GM23338 (cell line): ENCODE results near the gene SLC37A1. TPM values are rescaled to one million over a fixed set of nuclear protein-coding genes. Genes with fewer than 3 reads are reported as not detected.

Source experiments
- ATAC-seq: fragments of 200-7000 bp; cut with Tn5 transposase; 3 replicates; pipeline ENCODE4 v1.9.1; 2020
- DNase-seq: peaks from one replicate; pipeline ENCODE4 v3.0.0-alpha.2; 2015; ENCODE audit warnings: low spot score
- H2AFZ ChIP-seq: fragments of 200-600 bp; sonication (generic); 2 replicates; pipeline ENCODE4 v1.8.0; 2016; ENCODE audit warnings: antibody characterized with exemption, mild to moderate bottlenecking, moderate library complexity
- H3F3A ChIP-seq: fragments of 200-600 bp; sonication (generic); replicated peaks from 2 replicates; pipeline ENCODE4 v1.8.0; 2017; ENCODE audit warnings: antibody characterized with exemption, mixed run types, low read depth
- H3K27ac ChIP-seq: fragments of 200-600 bp; sonication (generic); 2 replicates; pipeline ENCODE4 v1.6.1; 2016; ENCODE audit warnings: low read depth
- H3K27me3 ChIP-seq: fragments of 200-600 bp; sonication (generic); 2 replicates; pipeline ENCODE4 v1.8.0; 2016; ENCODE audit warnings: mild to moderate bottlenecking, mixed run types, moderate library complexity; ENCODE audit not compliant: insufficient read depth
- H3K36me3 ChIP-seq: fragments of 200-600 bp; sonication (generic); 2 replicates; pipeline ENCODE4 v1.8.0; 2016; ENCODE audit warnings: mild to moderate bottlenecking; ENCODE audit not compliant: insufficient read depth
- H3K4me1 ChIP-seq: fragments of 200-600 bp; sonication (generic); 2 replicates; pipeline ENCODE4 v1.8.0; 2016; ENCODE audit warnings: mild to moderate bottlenecking, moderate library complexity; ENCODE audit not compliant: insufficient read depth
- H3K4me2 ChIP-seq: fragments of 200-600 bp; sonication (generic); 2 replicates; pipeline ENCODE4 v1.7.1; 2017; ENCODE audit warnings: mixed run types
- H3K4me3 ChIP-seq: fragments of 200-600 bp; sonication (generic); 2 replicates; pipeline ENCODE4 v1.6.1; 2016; ENCODE audit warnings: mixed run types
- H3K79me2 ChIP-seq: fragments of 200-600 bp; sonication (generic); replicated peaks from 2 replicates; pipeline ENCODE4 v1.8.0; 2017; ENCODE audit warnings: mild to moderate bottlenecking; ENCODE audit not compliant: insufficient read depth
- H3K9me2 ChIP-seq: fragments of 200-600 bp; sonication (generic); 2 replicates; pipeline ENCODE4 v1.8.0; 2017; ENCODE audit not compliant: insufficient read depth
- H4K20me1 ChIP-seq: fragments of 200-600 bp; sonication (generic); replicated peaks from 2 replicates; pipeline ENCODE4 v1.8.0; 2017; ENCODE audit warnings: mild to moderate bottlenecking; ENCODE audit not compliant: insufficient read depth
- H3K27ac Mint-ChIP-seq: 2 replicates; pipeline ENCODE4 v1.8.0; 2020; ENCODE audit warnings: inconsistent platforms, mild to moderate bottlenecking, moderate library complexity, mixed read lengths
- H3K27me3 Mint-ChIP-seq: 3 replicates; pipeline ENCODE4 v1.8.0; 2022; ENCODE audit warnings: low read depth, mild to moderate bottlenecking, moderate library complexity, mixed read lengths, inconsistent platforms; ENCODE audit not compliant: insufficient read depth, poor library complexity
- H3K36me3 Mint-ChIP-seq: 3 replicates; pipeline ENCODE4 v1.8.0; 2021; ENCODE audit warnings: low read depth, mild to moderate bottlenecking, inconsistent platforms, moderate library complexity, mixed read lengths
- H3K4me1 Mint-ChIP-seq: 3 replicates; pipeline ENCODE4 v1.8.0; 2020; ENCODE audit warnings: mild to moderate bottlenecking, inconsistent platforms, mixed read lengths
- H3K4me3 Mint-ChIP-seq: 3 replicates; pipeline ENCODE4 v1.8.0; 2021; ENCODE audit warnings: moderate library complexity, mild to moderate bottlenecking, inconsistent platforms, mixed read lengths
- H3K9me3 Mint-ChIP-seq: 3 replicates; pipeline ENCODE4 v1.8.0; 2020; ENCODE audit warnings: moderate library complexity, mild to moderate bottlenecking, inconsistent platforms, mixed read lengths
- CREB1 ChIP-seq: fragments of 250-450 bp; sonication (Bioruptor Pico); IDR thresholded peaks from 2 replicates; pipeline ENCODE4 v1.5.0; 2020; ENCODE audit warnings: low read depth, mild to moderate bottlenecking, moderate library complexity
- CTCF ChIP-seq, 2 experiments: fragments of 200-600 bp in 1 of 2; sonication (generic) in 1 of 2; conservative IDR thresholded peaks; 2 replicates each; pipeline versions ENCODE4 v1.5.1 to v1.6.1; 2016 to 2017; ENCODE audit warnings: antibody characterized with exemption in 2 of 2, low read depth in 2 of 2, mild to moderate bottlenecking in 2 of 2, moderate library complexity in 1 of 2
- ETS1 ChIP-seq: IDR thresholded peaks from 2 replicates; pipeline ENCODE4 v1.6.1; 2016; ENCODE audit warnings: antibody characterized with exemption
- EZH2 ChIP-seq: fragments of 200-600 bp; sonication (generic); IDR thresholded peaks from one replicate; pipeline ENCODE4 v1.8.0; 2017; ENCODE audit warnings: antibody characterized with exemption, mild to moderate bottlenecking, low read depth; ENCODE audit not compliant: unreplicated experiment
- EZH2phosphoT487 ChIP-seq: fragments of 200-600 bp; sonication (generic); IDR thresholded peaks from one replicate; pipeline ENCODE4 v1.8.1; 2018; ENCODE audit warnings: antibody characterized with exemption; ENCODE audit not compliant: unreplicated experiment
- JUNB ChIP-seq: IDR thresholded peaks from one replicate; pipeline ENCODE4 v1.6.1; 2016; ENCODE audit warnings: antibody characterized with exemption; ENCODE audit not compliant: unreplicated experiment
- NANOG ChIP-seq: IDR thresholded peaks from 2 replicates; pipeline ENCODE4 v1.6.1; 2016; ENCODE audit warnings: antibody characterized with exemption, borderline replicate concordance
- POLR2AphosphoS5 ChIP-seq: IDR thresholded peaks from 2 replicates; pipeline ENCODE4 v1.6.1; 2016; ENCODE audit warnings: antibody characterized with exemption, low read depth
- STAT1 ChIP-seq: IDR thresholded peaks from one replicate; pipeline ENCODE4 v1.6.1; 2016; ENCODE audit warnings: antibody characterized with exemption; ENCODE audit not compliant: unreplicated experiment
- ZNF114 ChIP-seq: fragments of 250-450 bp; sonication (Bioruptor Pico); IDR thresholded peaks from 2 replicates; pipeline ENCODE4 v1.5.0; 2020; ENCODE audit warnings: mild to moderate bottlenecking, moderate library complexity
- ZNF331 ChIP-seq: fragments of 250-450 bp; sonication (Bioruptor Pico); IDR thresholded peaks from 2 replicates; pipeline ENCODE4 v1.5.0; 2020; ENCODE audit warnings: low read depth, mild to moderate bottlenecking, moderate library complexity
- polyA plus RNA-seq: library from polyadenylated mRNA; unstranded; fragments of >200 nt; fragmentation: Nextera tagmentation; extraction: Ambion mirVana; gene quantifications from 2 replicates; pipeline ENCODE4 v1.2.1, GENCODE V29; 2016
- total RNA-seq: library from RNA; depleted of rRNA; stranded (reverse); fragments of >200 nt; shearing (Covaris generic); gene quantifications from 2 replicates; pipeline ENCODE4 v1.2.3, GENCODE V29; 2014
- TF ChIP-seq, protein P1 (sequence below): fragments of 250-450 bp; sonication (Bioruptor Pico); IDR thresholded peaks from 2 replicates; pipeline ENCODE4 v1.5.0; 2020; ENCODE audit warnings: mild to moderate bottlenecking, moderate library complexity
- TF ChIP-seq, protein P2 (sequence below): IDR thresholded peaks from one replicate; pipeline ENCODE4 v1.6.1; 2018; ENCODE audit warnings: antibody characterized with exemption; ENCODE audit not compliant: unreplicated experiment

SLC37A1 gene
- total and polyA plus RNA-seq, 2 experiments from 2014 or later = 14.0 to 30.3 TPM

DNA sequence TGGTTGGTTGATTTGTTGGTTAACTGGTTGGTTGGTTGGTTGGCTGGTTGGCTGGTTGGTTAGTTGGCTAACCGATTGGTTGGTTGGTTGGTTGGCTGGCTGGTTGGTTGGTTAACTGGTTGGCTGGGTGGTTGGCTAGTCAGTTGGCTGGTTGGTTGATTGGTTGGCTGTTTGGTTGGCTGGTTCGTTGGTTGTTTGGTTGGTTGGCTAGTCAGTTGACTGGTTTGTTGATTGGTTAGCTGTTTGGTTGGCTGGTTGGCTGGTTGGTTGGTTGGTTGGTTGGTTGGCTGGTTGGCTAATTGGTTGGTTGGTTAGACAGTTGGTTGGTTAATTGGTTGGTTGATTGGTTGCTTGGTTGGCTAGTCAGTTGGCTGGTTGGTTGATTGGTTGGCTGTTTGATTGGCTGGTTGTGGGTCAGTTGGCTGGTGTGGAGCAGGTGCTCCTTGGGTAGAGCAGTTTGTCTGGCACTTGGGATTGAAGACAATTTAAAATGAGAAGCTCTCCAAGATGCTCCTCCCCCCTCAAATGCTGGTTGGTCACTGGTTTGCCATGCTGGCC lies 24.6 kb upstream of the SLC37A1 start:
- Histone ChIP-seq H3K36me3 (no peaks in the 10 kb centered on the region), H4K20me1 (no peaks in the 10 kb centered on the region), H3K27me3 (no peaks in the 10 kb centered on the region), H3F3A (no peaks in the 10 kb centered on the region), H3K27ac (no peak overlapping the region), H2AFZ (no peak overlapping the region), H3K79me2 (no peaks in the 10 kb centered on the region), H3K4me3 (no peak overlapping the region), H3K9me2 (peaks cover 19% of the 10 kb centered on the region; the same call in 1 of the 2 replicates), H3K4me2 (no peak overlapping the region), H3K4me1 (no peaks in the 10 kb centered on the region)
- DNase-seq (no peak), ATAC-seq (no peak)
- Mint-ChIP-seq H3K4me1 (peaks cover 8% of the 10 kb centered on the region), H3K36me3 (no peaks in the 10 kb centered on the region), H3K4me3 (no peak overlapping the region), H3K27ac (no peak overlapping the region), H3K27me3 (peaks cover 8% of the 10 kb centered on the region), H3K9me3 (no peaks in the 10 kb centered on the region)
- TF ChIP-seq ETS1 (no peak), EZH2phosphoT487 (no peak), EZH2 (no peak), CTCF (conservative IDR thresholded peaks at IDR 0.05; ENCODE audit: low read depth in 2 of 2) (no peak), ZNF331 (CRISPR knock-in tag) (no peak), CREB1 (CRISPR knock-in tag) (no peak), POLR2AphosphoS5 (no peak), STAT1 (no peak), NANOG (no peak), JUNB (no peak), ZNF114 (no peak)
- TF ChIP-seq, protein P1, sequence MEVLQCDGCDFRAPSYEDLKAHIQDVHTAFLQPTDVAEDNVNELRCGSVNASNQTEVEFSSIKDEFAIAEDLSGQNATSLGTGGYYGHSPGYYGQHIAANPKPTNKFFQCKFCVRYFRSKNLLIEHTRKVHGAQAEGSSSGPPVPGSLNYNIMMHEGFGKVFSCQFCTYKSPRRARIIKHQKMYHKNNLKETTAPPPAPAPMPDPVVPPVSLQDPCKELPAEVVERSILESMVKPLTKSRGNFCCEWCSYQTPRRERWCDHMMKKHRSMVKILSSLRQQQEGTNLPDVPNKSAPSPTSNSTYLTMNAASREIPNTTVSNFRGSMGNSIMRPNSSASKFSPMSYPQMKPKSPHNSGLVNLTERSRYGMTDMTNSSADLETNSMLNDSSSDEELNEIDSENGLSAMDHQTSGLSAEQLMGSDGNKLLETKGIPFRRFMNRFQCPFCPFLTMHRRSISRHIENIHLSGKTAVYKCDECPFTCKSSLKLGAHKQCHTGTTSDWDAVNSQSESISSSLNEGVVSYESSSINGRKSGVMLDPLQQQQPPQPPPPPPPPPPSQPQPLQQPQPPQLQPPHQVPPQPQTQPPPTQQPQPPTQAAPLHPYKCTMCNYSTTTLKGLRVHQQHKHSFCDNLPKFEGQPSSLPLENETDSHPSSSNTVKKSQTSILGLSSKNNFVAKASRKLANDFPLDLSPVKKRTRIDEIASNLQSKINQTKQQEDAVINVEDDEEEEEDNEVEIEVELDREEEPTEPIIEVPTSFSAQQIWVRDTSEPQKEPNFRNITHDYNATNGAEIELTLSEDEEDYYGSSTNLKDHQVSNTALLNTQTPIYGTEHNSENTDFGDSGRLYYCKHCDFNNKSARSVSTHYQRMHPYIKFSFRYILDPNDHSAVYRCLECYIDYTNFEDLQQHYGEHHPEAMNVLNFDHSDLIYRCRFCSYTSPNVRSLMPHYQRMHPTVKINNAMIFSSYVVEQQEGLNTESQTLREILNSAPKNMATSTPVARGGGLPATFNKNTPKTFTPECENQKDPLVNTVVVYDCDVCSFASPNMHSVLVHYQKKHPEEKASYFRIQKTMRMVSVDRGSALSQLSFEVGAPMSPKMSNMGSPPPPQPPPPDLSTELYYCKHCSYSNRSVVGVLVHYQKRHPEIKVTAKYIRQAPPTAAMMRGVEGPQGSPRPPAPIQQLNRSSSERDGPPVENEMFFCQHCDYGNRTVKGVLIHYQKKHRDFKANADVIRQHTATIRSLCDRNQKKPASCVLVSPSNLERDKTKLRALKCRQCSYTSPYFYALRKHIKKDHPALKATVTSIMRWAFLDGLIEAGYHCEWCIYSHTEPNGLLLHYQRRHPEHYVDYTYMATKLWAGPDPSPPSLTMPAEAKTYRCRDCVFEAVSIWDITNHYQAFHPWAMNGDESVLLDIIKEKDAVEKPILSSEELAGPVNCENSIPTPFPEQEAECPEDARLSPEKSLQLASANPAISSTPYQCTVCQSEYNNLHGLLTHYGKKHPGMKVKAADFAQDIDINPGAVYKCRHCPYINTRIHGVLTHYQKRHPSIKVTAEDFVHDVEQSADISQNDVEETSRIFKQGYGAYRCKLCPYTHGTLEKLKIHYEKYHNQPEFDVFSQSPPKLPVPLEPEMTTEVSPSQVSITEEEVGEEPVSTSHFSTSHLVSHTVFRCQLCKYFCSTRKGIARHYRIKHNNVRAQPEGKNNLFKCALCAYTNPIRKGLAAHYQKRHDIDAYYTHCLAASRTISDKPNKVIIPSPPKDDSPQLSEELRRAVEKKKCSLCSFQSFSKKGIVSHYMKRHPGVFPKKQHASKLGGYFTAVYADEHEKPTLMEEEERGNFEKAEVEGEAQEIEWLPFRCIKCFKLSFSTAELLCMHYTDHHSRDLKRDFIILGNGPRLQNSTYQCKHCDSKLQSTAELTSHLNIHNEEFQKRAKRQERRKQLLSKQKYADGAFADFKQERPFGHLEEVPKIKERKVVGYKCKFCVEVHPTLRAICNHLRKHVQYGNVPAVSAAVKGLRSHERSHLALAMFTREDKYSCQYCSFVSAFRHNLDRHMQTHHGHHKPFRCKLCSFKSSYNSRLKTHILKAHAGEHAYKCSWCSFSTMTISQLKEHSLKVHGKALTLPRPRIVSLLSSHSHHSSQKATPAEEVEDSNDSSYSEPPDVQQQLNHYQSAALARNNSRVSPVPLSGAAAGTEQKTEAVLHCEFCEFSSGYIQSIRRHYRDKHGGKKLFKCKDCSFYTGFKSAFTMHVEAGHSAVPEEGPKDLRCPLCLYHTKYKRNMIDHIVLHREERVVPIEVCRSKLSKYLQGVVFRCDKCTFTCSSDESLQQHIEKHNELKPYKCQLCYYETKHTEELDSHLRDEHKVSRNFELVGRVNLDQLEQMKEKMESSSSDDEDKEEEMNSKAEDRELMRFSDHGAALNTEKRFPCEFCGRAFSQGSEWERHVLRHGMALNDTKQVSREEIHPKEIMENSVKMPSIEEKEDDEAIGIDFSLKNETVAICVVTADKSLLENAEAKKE (CRISPR knock-in tag) = no peak
- TF ChIP-seq, protein P2, sequence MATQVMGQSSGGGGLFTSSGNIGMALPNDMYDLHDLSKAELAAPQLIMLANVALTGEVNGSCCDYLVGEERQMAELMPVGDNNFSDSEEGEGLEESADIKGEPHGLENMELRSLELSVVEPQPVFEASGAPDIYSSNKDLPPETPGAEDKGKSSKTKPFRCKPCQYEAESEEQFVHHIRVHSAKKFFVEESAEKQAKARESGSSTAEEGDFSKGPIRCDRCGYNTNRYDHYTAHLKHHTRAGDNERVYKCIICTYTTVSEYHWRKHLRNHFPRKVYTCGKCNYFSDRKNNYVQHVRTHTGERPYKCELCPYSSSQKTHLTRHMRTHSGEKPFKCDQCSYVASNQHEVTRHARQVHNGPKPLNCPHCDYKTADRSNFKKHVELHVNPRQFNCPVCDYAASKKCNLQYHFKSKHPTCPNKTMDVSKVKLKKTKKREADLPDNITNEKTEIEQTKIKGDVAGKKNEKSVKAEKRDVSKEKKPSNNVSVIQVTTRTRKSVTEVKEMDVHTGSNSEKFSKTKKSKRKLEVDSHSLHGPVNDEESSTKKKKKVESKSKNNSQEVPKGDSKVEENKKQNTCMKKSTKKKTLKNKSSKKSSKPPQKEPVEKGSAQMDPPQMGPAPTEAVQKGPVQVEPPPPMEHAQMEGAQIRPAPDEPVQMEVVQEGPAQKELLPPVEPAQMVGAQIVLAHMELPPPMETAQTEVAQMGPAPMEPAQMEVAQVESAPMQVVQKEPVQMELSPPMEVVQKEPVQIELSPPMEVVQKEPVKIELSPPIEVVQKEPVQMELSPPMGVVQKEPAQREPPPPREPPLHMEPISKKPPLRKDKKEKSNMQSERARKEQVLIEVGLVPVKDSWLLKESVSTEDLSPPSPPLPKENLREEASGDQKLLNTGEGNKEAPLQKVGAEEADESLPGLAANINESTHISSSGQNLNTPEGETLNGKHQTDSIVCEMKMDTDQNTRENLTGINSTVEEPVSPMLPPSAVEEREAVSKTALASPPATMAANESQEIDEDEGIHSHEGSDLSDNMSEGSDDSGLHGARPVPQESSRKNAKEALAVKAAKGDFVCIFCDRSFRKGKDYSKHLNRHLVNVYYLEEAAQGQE = no peak
